ENCODE results near the gene IGSF5. TPM values are rescaled to one million over a fixed set of nuclear protein-coding genes. Genes with fewer than 3 reads are reported as not detected.

IGSF5 gene
- total RNA-seq, 2 donors from 2014 or later, result 1.7 TPM; not detected in 1

DNA sequence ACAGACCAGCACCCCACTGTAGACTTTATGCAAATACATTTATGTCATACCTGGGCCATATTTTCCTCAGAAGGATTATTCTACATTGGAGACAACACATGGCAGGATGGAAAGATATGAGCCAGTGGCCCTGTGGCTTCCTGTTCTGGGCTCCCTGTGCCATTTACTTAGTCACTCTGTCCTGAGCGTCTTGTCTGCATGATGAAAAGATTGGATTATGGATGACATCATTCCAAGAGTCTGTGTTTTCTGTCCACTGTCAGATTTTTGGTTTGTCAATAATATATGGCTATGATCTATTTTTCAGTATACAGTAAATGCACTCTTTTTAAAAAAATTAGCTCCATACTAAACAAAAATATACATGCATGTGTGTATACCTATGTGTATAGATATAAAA, 30.8 kb downstream of the IGSF5 start:
- no peaks in the 10 kb centered on the region for H3K36me3 ChIP-seq
- no peak for DNase-seq (ENCODE audit: low spot score)
- 88% methylated on average over 1 of the region's 1 CpG for WGBS
- TF ChIP-seq POLR2A (IDR thresholded peaks at IDR 0.05), result no peak
- TF ChIP-seq, protein P1, sequence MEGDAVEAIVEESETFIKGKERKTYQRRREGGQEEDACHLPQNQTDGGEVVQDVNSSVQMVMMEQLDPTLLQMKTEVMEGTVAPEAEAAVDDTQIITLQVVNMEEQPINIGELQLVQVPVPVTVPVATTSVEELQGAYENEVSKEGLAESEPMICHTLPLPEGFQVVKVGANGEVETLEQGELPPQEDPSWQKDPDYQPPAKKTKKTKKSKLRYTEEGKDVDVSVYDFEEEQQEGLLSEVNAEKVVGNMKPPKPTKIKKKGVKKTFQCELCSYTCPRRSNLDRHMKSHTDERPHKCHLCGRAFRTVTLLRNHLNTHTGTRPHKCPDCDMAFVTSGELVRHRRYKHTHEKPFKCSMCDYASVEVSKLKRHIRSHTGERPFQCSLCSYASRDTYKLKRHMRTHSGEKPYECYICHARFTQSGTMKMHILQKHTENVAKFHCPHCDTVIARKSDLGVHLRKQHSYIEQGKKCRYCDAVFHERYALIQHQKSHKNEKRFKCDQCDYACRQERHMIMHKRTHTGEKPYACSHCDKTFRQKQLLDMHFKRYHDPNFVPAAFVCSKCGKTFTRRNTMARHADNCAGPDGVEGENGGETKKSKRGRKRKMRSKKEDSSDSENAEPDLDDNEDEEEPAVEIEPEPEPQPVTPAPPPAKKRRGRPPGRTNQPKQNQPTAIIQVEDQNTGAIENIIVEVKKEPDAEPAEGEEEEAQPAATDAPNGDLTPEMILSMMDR (IDR thresholded peaks at IDR 0.05), result no peak
- H3K4me3 ChIP-seq, result no peak overlapping the region
- no peak overlapping the region for H3K27ac ChIP-seq
- peaks cover 2% of the 10 kb centered on the region for H3K27me3 ChIP-seq (replicated peaks; ENCODE audit: insufficient read depth)
- no peaks in the 10 kb centered on the region for H3K9me3 ChIP-seq
- intact Hi-C loops (cut with DNase I), result no loop called here
- no peaks in the 10 kb centered on the region for H3K4me1 ChIP-seq (replicated peaks)

DNA sequence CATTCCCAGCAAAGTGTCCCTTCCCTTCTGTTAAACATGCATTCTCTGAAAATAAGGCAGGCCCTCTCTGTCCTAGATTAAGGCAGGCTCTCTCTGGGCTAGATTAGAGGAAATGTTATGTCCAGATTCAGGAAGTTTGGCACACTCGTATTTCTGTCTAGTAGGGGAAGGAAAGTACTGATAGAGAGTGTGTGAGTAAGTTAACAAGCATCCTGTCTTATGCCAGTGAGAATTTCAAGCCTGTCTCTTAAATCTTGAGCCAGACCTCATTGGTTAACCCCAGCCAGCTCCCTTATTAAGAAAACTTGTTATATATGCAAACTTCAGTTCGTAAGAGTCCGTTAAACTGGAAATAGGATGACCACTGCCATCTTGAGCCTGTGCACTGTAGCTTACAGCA, 31.6 kb downstream of the IGSF5 start:
- WGBS, result 33% methylated on average over 3 of the region's 3 CpGs
- no peaks in the 10 kb centered on the region for H3K4me1 ChIP-seq (replicated peaks)

DNA sequence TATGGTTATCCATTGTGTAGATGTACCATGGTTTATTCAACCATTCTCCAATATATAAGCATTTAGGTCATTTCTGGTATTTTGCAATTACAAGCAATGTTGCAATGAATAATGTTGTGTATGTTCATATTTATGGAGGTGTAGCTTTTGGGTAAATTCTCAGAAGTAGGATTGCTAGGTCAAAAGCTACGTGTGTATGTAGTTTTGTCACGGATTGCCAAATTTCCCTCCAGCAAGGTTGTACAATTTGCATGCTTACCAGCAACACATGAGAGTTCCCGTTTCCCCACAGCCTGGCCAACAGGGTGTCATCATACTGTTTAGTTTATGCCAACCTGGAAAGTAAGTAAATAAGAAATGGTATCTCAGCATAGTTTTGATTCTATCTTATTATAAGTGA, 36.3 kb downstream of the IGSF5 start:
- Histone ChIP-seq H3K4me3 (no peak overlapping the region), H3K9me3 (no peaks in the 10 kb centered on the region), H3K4me1 (replicated peaks) (no peaks in the 10 kb centered on the region), H3K27ac (no peak overlapping the region), H3K27me3 (replicated peaks; ENCODE audit: insufficient read depth) (peaks cover 2% of the 10 kb centered on the region), H3K36me3 (no peaks in the 10 kb centered on the region)
- intact Hi-C loops (cut with DNase I), result no loop called here
- WGBS, result 85% methylated on average over 3 of the region's 3 CpGs
- DNase-seq (ENCODE audit: low spot score), result no peak
- TF ChIP-seq, protein P1 (IDR thresholded peaks at IDR 0.05), result no peak
- TF ChIP-seq POLR2AphosphoS5 (IDR thresholded peaks at IDR 0.05), result no peak
- no peak for TF ChIP-seq POLR2A (IDR thresholded peaks at IDR 0.05)

More for the DNA sequence above, 31.6 kb downstream of the IGSF5 start:
- intact Hi-C loops (cut with DNase I), result no loop called here
- no peak for DNase-seq (ENCODE audit: low spot score)
- H3K36me3 ChIP-seq, result no peaks in the 10 kb centered on the region
- TF ChIP-seq, protein P1 (IDR thresholded peaks at IDR 0.05), result no peak
- no peak for TF ChIP-seq POLR2A (IDR thresholded peaks at IDR 0.05)
- TF ChIP-seq POLR2AphosphoS5 (IDR thresholded peaks at IDR 0.05), result no peak
- no peak overlapping the region for H3K4me3 ChIP-seq
- H3K27me3 ChIP-seq (replicated peaks; ENCODE audit: insufficient read depth), result peaks cover 2% of the 10 kb centered on the region
- no peaks in the 10 kb centered on the region for H3K9me3 ChIP-seq
- H3K27ac ChIP-seq, result no peak overlapping the region

DNA sequence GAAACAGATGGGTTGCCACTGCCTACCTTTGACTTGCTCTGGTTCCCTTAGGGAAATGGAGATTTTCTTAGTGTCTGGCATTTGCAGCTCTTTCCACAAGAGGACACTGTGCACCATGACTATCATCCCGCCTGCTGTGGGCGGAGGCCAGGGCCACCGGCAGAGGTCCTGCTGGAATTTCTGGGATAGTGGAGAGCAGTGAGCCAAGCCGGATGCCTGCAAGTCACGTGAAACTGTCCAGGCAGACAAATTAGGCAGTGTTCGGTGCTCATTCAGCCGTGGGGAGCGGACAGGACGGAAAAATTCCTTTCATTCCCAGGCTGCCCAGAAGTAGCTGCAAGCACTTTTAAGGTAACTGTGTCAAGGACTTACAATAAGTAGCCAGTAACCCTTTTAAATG, 43.4 kb downstream of the IGSF5 start:
- Histone ChIP-seq H3K4me1 (replicated peaks) (no peaks in the 10 kb centered on the region), H3K36me3 (no peaks in the 10 kb centered on the region), H3K27ac (peak overlapping the region in 1 of 2 donors; percentile 17), H3K27me3 (replicated peaks; ENCODE audit: insufficient read depth) (no peaks in the 10 kb centered on the region), H3K9me3 (no peaks in the 10 kb centered on the region), H3K4me3 (peak overlapping the region; percentile 19 to 24)
- peak; percentile 89 for DNase-seq (ENCODE audit: low spot score)
- TF ChIP-seq POLR2A (IDR thresholded peaks at IDR 0.05) (no peak), POLR2AphosphoS5 (IDR thresholded peaks at IDR 0.05) (peak; percentile 92)
- TF ChIP-seq, protein P1 (IDR thresholded peaks at IDR 0.05), result peak; percentile 71 to 99 (median 90)
- 6% methylated on average over 9 of the region's 9 CpGs for WGBS
- intact Hi-C loops (cut with DNase I), result loop anchor here (2.0 to 5.0 kb wide), 2 partner anchors 78 to 264 kb away; partner anchors contain the start of gene PCP4

DNA sequence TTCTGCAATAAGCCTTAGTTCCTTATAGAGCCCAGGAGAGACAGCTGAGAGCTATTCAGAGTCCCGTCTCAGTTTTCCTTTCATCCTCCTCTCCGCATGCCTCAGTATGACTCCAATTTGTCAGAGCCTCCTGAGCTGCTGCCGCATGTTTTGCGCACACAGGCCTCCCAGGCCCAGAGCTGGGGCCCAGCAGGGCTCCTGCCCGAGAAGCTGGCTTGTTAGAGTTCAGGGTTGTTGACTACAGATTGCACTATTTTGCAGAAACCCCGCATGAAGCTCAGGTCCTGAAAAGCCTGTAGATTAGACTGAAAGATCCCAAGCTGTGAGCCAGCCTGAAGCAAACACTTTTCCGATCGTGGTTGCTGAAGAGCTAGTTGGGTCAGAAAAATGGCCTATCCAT, 51.5 kb downstream of the IGSF5 start:
- intact Hi-C loops (cut with DNase I), result no loop called here
- no peak overlapping the region for H3K4me3 ChIP-seq
- H3K27me3 ChIP-seq (replicated peaks; ENCODE audit: insufficient read depth), result no peaks in the 10 kb centered on the region
- H3K27ac ChIP-seq, result no peak overlapping the region
- DNase-seq (ENCODE audit: low spot score), result no peak
- TF ChIP-seq POLR2A (IDR thresholded peaks at IDR 0.05) (no peak), POLR2AphosphoS5 (IDR thresholded peaks at IDR 0.05) (no peak)
- TF ChIP-seq, protein P1 (IDR thresholded peaks at IDR 0.05), result no peak
- WGBS, result 95% methylated on average over 8 of the region's 8 CpGs
- no peaks in the 10 kb centered on the region for H3K36me3 ChIP-seq
- no peaks in the 10 kb centered on the region for H3K9me3 ChIP-seq
- H3K4me1 ChIP-seq (replicated peaks), result no peaks in the 10 kb centered on the region
